OCI-LY1 (cell line): ENCODE measurements around the gene TIMP3.

Experiments
- H2AFZ ChIP-seq: fragments of 200-600 bp; sonication (generic), shearing (Covaris generic); 2 replicates; pipeline ENCODE4 v1.6.0; 2014; ENCODE audit warnings: antibody characterized with exemption, mild to moderate bottlenecking, low read length
- H3F3A ChIP-seq: fragments of 200-600 bp; sonication (generic), shearing (Covaris generic); 2 replicates; pipeline ENCODE4 v1.6.0; 2014; ENCODE audit warnings: mild to moderate bottlenecking, antibody characterized with exemption, low read length, moderate library complexity; ENCODE audit not compliant: insufficient read depth
- H3K27ac ChIP-seq: fragments of 200-600 bp; sonication (generic); 2 replicates; pipeline ENCODE4 v1.5.1; 2014; ENCODE audit warnings: low read length, mixed run types, mild to moderate bottlenecking, low read depth; ENCODE audit not compliant: poor library complexity, severe bottlenecking
- H3K27me3 ChIP-seq: fragments of 200-600 bp; sonication (generic); 2 replicates; pipeline ENCODE4 v1.6.0; 2014; ENCODE audit warnings: antibody characterized with exemption, mild to moderate bottlenecking, low read length, moderate library complexity; ENCODE audit not compliant: insufficient read depth
- H3K36me3 ChIP-seq: fragments of 200-600 bp; sonication (generic); 2 replicates; pipeline ENCODE4 v1.6.1; 2014; ENCODE audit warnings: mild to moderate bottlenecking, antibody characterized with exemption, low read length, moderate library complexity, mixed read lengths; ENCODE audit not compliant: insufficient read depth
- H3K4me1 ChIP-seq: fragments of 200-600 bp; sonication (generic); 2 replicates; pipeline ENCODE4 v1.5.1; 2014; ENCODE audit warnings: mild to moderate bottlenecking, low read length, moderate library complexity; ENCODE audit not compliant: insufficient read depth, severe bottlenecking
- H3K4me2 ChIP-seq: fragments of 200-600 bp; sonication (generic), shearing (Covaris generic); 2 replicates; pipeline ENCODE4 v1.6.1; 2014; ENCODE audit warnings: low read length
- H3K4me3 ChIP-seq: fragments of 200-600 bp; sonication (generic); 2 replicates; pipeline ENCODE4 v1.5.1; 2014; ENCODE audit warnings: low read length, low read depth, mild to moderate bottlenecking, mixed read lengths; ENCODE audit not compliant: poor library complexity, severe bottlenecking
- H3K79me2 ChIP-seq: fragments of 200-600 bp; shearing (Covaris generic); 2 replicates; pipeline ENCODE4 v1.6.1; 2016; ENCODE audit warnings: mixed run types, low read length, mixed read lengths; ENCODE audit not compliant: insufficient read depth
- H3K9ac ChIP-seq: fragments of 200-600 bp; sonication (generic), shearing (Covaris generic); 2 replicates; pipeline ENCODE4 v1.6.1; 2014; ENCODE audit warnings: mild to moderate bottlenecking, low read length, mixed read lengths
- H3K9me2 ChIP-seq: fragments of 200-600 bp; sonication (generic), shearing (Covaris generic); 2 replicates; pipeline ENCODE4 v1.6.1; 2014; ENCODE audit warnings: low read depth, mild to moderate bottlenecking, low read length, mixed read lengths
- H3K9me3 ChIP-seq: fragments of 200-600 bp; shearing (Covaris generic); 2 replicates; pipeline ENCODE4 v1.6.1; 2014; ENCODE audit warnings: low read length, mixed read lengths
- H4K20me1 ChIP-seq: fragments of 200-600 bp; sonication (generic), shearing (Covaris generic); 2 replicates; pipeline ENCODE4 v1.6.0; 2016; ENCODE audit warnings: mild to moderate bottlenecking, low read length; ENCODE audit not compliant: insufficient read depth
- EZH2 ChIP-seq: fragments of 200-600 bp; sonication (generic), shearing (Covaris generic); IDR thresholded peaks from 2 replicates; pipeline ENCODE4 v1.8.0; 2017; ENCODE audit warnings: borderline replicate concordance, mixed run types, mild to moderate bottlenecking, antibody characterized with exemption, low read length, moderate library complexity, mixed read lengths
- TF ChIP-seq, protein P1 (sequence below): fragments of 200-600 bp; sonication (generic), shearing (Covaris generic); IDR thresholded peaks from 2 replicates; pipeline ENCODE4 v1.5.1; 2017; ENCODE audit warnings: mild to moderate bottlenecking, antibody characterized with exemption, low read length, moderate library complexity, mixed read lengths

TIMP3 gene

DNA sequence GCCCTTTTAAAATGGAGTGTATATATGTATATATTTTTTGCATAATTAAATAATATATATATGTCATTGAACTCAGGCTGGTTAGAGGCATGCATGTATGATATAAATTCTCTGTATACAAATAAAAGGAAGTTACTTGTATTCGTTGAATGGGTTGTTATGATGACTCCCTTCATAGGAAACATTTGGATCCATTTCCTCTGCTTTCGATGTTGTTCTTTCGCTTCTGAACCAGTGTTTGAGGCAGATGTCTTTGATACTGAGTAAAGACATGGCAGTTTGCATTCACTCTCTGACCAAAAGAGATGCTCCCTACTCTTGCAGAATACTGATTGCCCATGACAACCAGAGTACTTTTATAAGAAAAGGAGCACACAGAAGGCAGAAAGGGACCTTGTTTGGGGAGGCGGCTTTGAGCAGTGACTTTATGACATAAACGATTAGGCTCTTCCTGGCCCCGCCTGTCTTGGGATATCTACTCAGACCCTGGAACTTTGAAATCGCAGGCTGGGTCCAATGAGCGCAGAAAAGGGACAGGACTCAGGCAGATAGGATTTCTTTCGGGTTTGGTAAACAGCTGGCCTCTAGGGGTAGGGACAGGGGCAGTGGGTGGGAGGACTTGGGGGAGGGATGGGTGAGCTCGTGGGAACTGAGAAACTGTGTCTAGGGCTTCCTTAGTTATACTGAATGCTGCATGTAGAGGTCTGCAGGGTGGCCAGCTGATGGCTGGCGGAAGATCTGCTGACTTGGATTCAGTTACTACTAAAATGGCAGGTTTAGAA is 23.2 kb downstream of the TIMP3 start:
- no peaks in the 10 kb centered on the region for H3K9me2 ChIP-seq
- H3F3A ChIP-seq, result no peaks in the 10 kb centered on the region
- H3K4me2 ChIP-seq, result no peak overlapping the region
- H3K9me3 ChIP-seq, result no peaks in the 10 kb centered on the region
- H3K36me3 ChIP-seq, result no peaks in the 10 kb centered on the region
- H4K20me1 ChIP-seq, result no peaks in the 10 kb centered on the region
- no peaks in the 10 kb centered on the region for H3K79me2 ChIP-seq
- no peak overlapping the region for H3K4me3 ChIP-seq
- H3K9ac ChIP-seq, result no peak overlapping the region
- no peak overlapping the region for H3K27ac ChIP-seq
- H3K27me3 ChIP-seq, result 0 out of 2 replicates have a peak, but pooled peaks cover under 1% of the 10 kb centered on the region
- H2AFZ ChIP-seq, result no peak overlapping the region
- H3K4me1 ChIP-seq, result no peaks in the 10 kb centered on the region
- TF ChIP-seq EZH2, result no peak
- TF ChIP-seq, protein P1, sequence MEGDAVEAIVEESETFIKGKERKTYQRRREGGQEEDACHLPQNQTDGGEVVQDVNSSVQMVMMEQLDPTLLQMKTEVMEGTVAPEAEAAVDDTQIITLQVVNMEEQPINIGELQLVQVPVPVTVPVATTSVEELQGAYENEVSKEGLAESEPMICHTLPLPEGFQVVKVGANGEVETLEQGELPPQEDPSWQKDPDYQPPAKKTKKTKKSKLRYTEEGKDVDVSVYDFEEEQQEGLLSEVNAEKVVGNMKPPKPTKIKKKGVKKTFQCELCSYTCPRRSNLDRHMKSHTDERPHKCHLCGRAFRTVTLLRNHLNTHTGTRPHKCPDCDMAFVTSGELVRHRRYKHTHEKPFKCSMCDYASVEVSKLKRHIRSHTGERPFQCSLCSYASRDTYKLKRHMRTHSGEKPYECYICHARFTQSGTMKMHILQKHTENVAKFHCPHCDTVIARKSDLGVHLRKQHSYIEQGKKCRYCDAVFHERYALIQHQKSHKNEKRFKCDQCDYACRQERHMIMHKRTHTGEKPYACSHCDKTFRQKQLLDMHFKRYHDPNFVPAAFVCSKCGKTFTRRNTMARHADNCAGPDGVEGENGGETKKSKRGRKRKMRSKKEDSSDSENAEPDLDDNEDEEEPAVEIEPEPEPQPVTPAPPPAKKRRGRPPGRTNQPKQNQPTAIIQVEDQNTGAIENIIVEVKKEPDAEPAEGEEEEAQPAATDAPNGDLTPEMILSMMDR, result no peak

DNA sequence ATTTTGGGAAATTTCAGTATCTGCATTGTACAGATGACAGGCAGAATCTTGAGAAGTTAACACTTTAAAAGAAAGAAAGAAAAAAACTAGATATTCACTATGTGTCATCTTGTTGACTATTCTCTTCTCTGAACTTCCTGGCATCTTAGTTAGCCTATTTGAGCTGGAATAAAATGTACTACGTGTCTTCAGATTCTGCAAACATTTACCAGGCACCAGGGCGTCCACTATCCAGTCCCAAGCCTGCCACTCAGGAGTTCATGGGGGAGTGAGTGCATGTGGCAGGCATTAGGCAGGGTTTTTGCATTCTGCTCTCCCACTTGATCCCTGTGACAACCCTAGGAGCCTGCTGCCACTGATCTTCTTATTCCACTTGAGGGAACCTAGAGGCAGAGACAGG is 25.0 kb downstream of the TIMP3 start:
- no peaks in the 10 kb centered on the region for H3K9me3 ChIP-seq
- no peaks in the 10 kb centered on the region for H3K9me2 ChIP-seq
- no peaks in the 10 kb centered on the region for H3K4me1 ChIP-seq
- no peak overlapping the region for H3K27ac ChIP-seq
- H3K4me2 ChIP-seq, result no peak overlapping the region
- H3K9ac ChIP-seq, result no peak overlapping the region
- TF ChIP-seq, protein P1, result no peak
- no peak for TF ChIP-seq EZH2
- H3K79me2 ChIP-seq, result no peaks in the 10 kb centered on the region
- 0 out of 2 replicates have a peak, but pooled peaks cover 8% of the 10 kb centered on the region for H3K27me3 ChIP-seq
- H3K4me3 ChIP-seq, result no peak overlapping the region
- H3F3A ChIP-seq, result no peaks in the 10 kb centered on the region
- H4K20me1 ChIP-seq, result no peaks in the 10 kb centered on the region
- H2AFZ ChIP-seq, result no peak overlapping the region
- H3K36me3 ChIP-seq, result no peaks in the 10 kb centered on the region

DNA sequence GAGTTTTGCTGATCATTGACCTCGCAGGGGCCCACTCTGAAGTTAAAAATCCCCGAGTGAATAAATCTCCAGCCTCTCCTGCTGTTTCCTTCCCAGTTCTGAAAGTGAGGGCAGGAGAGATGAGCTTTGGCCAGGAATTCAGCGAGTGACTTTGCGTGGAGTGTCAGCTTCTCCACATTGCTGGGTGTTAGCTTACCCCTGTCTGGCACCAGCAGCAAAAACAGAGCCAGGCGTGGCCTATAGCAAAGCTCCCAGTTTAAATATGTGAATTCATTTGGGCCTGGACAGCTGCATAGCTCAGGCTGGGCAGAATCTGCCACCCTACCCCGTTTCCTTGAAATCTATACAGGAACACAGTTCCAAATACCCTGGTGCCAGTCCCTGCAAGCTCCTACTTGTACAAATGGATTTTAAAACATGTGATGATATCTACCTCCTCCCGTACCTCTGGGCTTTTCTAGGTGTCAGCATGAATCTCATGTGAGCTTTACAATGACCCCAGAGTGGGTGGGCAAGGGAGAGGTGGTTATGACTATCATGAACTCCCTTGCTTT is 25.6 kb downstream of the TIMP3 start:
- TF ChIP-seq EZH2, result no peak
- TF ChIP-seq, protein P1, result no peak
- Histone ChIP-seq H3K27me3 (0 out of 2 replicates have a peak, but pooled peaks cover 8% of the 10 kb centered on the region), H3K36me3 (no peaks in the 10 kb centered on the region), H3F3A (no peaks in the 10 kb centered on the region), H3K4me1 (no peaks in the 10 kb centered on the region), H4K20me1 (no peaks in the 10 kb centered on the region), H2AFZ (no peak overlapping the region), H3K4me3 (no peak overlapping the region), H3K27ac (no peak overlapping the region), H3K9ac (no peak overlapping the region), H3K79me2 (no peaks in the 10 kb centered on the region), H3K9me2 (no peaks in the 10 kb centered on the region), H3K4me2 (no peak overlapping the region), H3K9me3 (no peaks in the 10 kb centered on the region)
